Measurements from ENCODE around the gene FRAT1. TPM values are rescaled to one million over a fixed set of nuclear protein-coding genes. Genes with fewer than 3 reads are reported as not detected.
A peak's percentile ranks its signal among the peaks of the same experiment; 100 is the strongest.

FRAT1 gene
- total RNA-seq, 4 donors from 2014 or later = 6.1 to 10.3 (median 9.0) TPM

- no peak for DNase-seq (ENCODE audit: extremely low spot score)
- Histone ChIP-seq H3K27ac (replicated peaks in 1 of 4) (peak overlapping the region; percentile 95 to 99 (median 98)), H3K27me3 (no peaks in the 10 kb centered on the region), H3K4me3 (peak overlapping the region; percentile 95 to 98 (median 97)), H3K4me1 (peaks cover 9 to 11% (median 11%) of the 10 kb centered on the region in 4 donors), H3K9me3 (no peaks in the 10 kb centered on the region), H3K36me3 (peaks cover 0 to 13% (median 5%) of the 10 kb centered on the region in 4 donors)
- intact Hi-C loops (cut with DNase I) = loop anchor here (5.0 kb wide), 1 partner anchor 41 kb away; the partner anchor contains the start of gene FRAT2
- 49% methylated on average over 25 of the region's 25 CpGs for WGBS
- no peak for TF ChIP-seq CTCF (IDR thresholded peaks at IDR 0.05)
- TF ChIP-seq EP300 (IDR thresholded peaks at IDR 0.05) = no peak
- no peak for TF ChIP-seq POLR2AphosphoS5 (IDR thresholded peaks at IDR 0.05)
- TF ChIP-seq POLR2A (IDR thresholded peaks at IDR 0.05; ENCODE audit: low read depth) = no peak
Observed at GRCh38 chr10:97291357-97292096, 27.5 kb upstream of the FRAT1 start.

- H3K36me3 ChIP-seq = peaks cover 0 to 9% (median 4%) of the 10 kb centered on the region in 4 donors
- 0% methylated on average over 26 of the region's 55 CpGs for WGBS
- TF ChIP-seq POLR2A (IDR thresholded peaks at IDR 0.05; ENCODE audit: low read depth) (no peak), CTCF (IDR thresholded peaks at IDR 0.05) (peak in 1 of 3 experiments; percentile 12), POLR2AphosphoS5 (IDR thresholded peaks at IDR 0.05) (peak; percentile 79 to 81)
- intact Hi-C loops (cut with DNase I) = loop anchor here (5.0 kb wide), 1 partner anchor 40 kb away; the partner anchor contains the start of gene FRAT2
- H3K9me3 ChIP-seq = no peaks in the 10 kb centered on the region
- peak; percentile 99 for DNase-seq (ENCODE audit: extremely low spot score)
- H3K4me1 ChIP-seq = peaks cover 9 to 11% (median 11%) of the 10 kb centered on the region in 4 donors
- H3K27me3 ChIP-seq = no peaks in the 10 kb centered on the region
- peak within 1 kb of the TSS; percentile 95 to 98 (median 97) for H3K4me3 ChIP-seq
- peak within 1 kb of the TSS; percentile 95 to 99 (median 98) for H3K27ac ChIP-seq (replicated peaks in 1 of 4)
Observed at GRCh38 chr10:97292097-97292861, 26.8 kb upstream of the FRAT1 start, which contains the start of gene ARHGAP19. Gene ARHGAP19, minus strand, starts transcription at chr10:97292637. Its CDS starts 10 bp downstream, at chr10:97292627.

GRCh38 chr10:97292862-97293198, 26.2 kb upstream of the FRAT1 start:
- no peak for DNase-seq (ENCODE audit: extremely low spot score)
- H3K36me3 ChIP-seq = peaks cover 0 to 4% (median 2%) of the 10 kb centered on the region in 4 donors
- no peaks in the 10 kb centered on the region for H3K9me3 ChIP-seq
- no peaks in the 10 kb centered on the region for H3K27me3 ChIP-seq
- peak overlapping the region in 1 of 4 donors; percentile 98 for H3K27ac ChIP-seq (replicated peaks in 1 of 4)
- WGBS = 61% methylated on average over 3 of the region's 3 CpGs
- H3K4me1 ChIP-seq = peaks cover 9 to 14% (median 11%) of the 10 kb centered on the region in 4 donors
- peak overlapping the region in 3 of 4 donors; percentile 97 to 98 (median 97) for H3K4me3 ChIP-seq
- no peak for TF ChIP-seq CTCF (IDR thresholded peaks at IDR 0.05)
- TF ChIP-seq POLR2AphosphoS5 (IDR thresholded peaks at IDR 0.05) = no peak
- TF ChIP-seq POLR2A (IDR thresholded peaks at IDR 0.05; ENCODE audit: low read depth) = no peak
- no peak for TF ChIP-seq EP300 (IDR thresholded peaks at IDR 0.05)
- intact Hi-C loops (cut with DNase I) = loop anchor here (5.0 kb wide), 1 partner anchor 39 kb away; the partner anchor contains the start of gene FRAT2

GRCh38 chr10:97297556-97298222, 21.4 kb upstream of the FRAT1 start:
- no peaks in the 10 kb centered on the region for H3K9me3 ChIP-seq
- peaks cover 0 to 10% (median 3%) of the 10 kb centered on the region in 4 donors for H3K4me1 ChIP-seq
- no peaks in the 10 kb centered on the region for H3K36me3 ChIP-seq
- WGBS = 74% methylated on average over 8 of the region's 8 CpGs
- no peak overlapping the region for H3K4me3 ChIP-seq
- no peak for DNase-seq (ENCODE audit: extremely low spot score)
- H3K27ac ChIP-seq (replicated peaks in 1 of 4) = no peak overlapping the region
- no peaks in the 10 kb centered on the region for H3K27me3 ChIP-seq
- no peak for TF ChIP-seq POLR2A (IDR thresholded peaks at IDR 0.05; ENCODE audit: low read depth)
- TF ChIP-seq CTCF (IDR thresholded peaks at IDR 0.05) = no peak
- TF ChIP-seq EP300 (IDR thresholded peaks at IDR 0.05) = no peak
- TF ChIP-seq POLR2AphosphoS5 (IDR thresholded peaks at IDR 0.05) = no peak
- intact Hi-C loops (cut with DNase I) = no loop called here
